SK-N-SH (cell line): ENCODE data around the gene TRABD2A.

Experiments used
- CHD2 ChIP-seq: fragments of 150-350 bp; IDR thresholded peaks from 2 replicates; pipeline ENCODE4 v1.6.1; 2018; ENCODE audit warnings: low read length; ENCODE audit not compliant: partially characterized antibody
- EP300 ChIP-seq, 2 experiments: IDR thresholded peaks; 2 replicates each; pipeline versions ENCODE4 v1.4.0 to v1.6.1; 2012; ENCODE audit warnings: borderline replicate concordance in 1 of 2, low read depth in 1 of 2, low read length in 1 of 2
- GABPA ChIP-seq: IDR thresholded peaks from 2 replicates; pipeline ENCODE4 v1.4.0; 2012; ENCODE audit warnings: low read depth, mild to moderate bottlenecking
- MEF2A ChIP-seq: IDR thresholded peaks from 2 replicates; pipeline ENCODE4 v1.4.0; 2012; ENCODE audit warnings: low read depth, borderline replicate concordance
- NFIC ChIP-seq: IDR thresholded peaks from 2 replicates; pipeline ENCODE4 v1.4.0; 2012; ENCODE audit warnings: borderline replicate concordance
- RAD21 ChIP-seq: IDR thresholded peaks from 2 replicates; pipeline ENCODE4 v1.6.1; 2012; ENCODE audit warnings: mild to moderate bottlenecking, low read length
- RFX5 ChIP-seq: IDR thresholded peaks from 2 replicates; pipeline ENCODE4 v1.6.1; 2012; ENCODE audit warnings: mild to moderate bottlenecking, improper control_type of control experiment, low read length
- RXRA ChIP-seq: IDR thresholded peaks from 2 replicates; pipeline ENCODE4 v1.4.0; 2012; ENCODE audit warnings: low read depth, mild to moderate bottlenecking, borderline replicate concordance
- SIN3A ChIP-seq: IDR thresholded peaks from 2 replicates; pipeline ENCODE4 v1.6.1; 2012; ENCODE audit warnings: low read depth, mild to moderate bottlenecking, low read length, moderate library complexity, borderline replicate concordance
- TAF1 ChIP-seq: IDR thresholded peaks from 2 replicates; pipeline ENCODE4 v1.6.1; 2012; ENCODE audit warnings: low read depth, mild to moderate bottlenecking, low read length, moderate library complexity, borderline replicate concordance
- TCF12 ChIP-seq: IDR thresholded peaks from 2 replicates; pipeline ENCODE4 v1.4.0; 2012
- YY1 ChIP-seq: IDR thresholded peaks from 2 replicates; pipeline ENCODE4 v1.4.0; 2012; ENCODE audit warnings: low read depth, mild to moderate bottlenecking
- TF ChIP-seq, protein P1 (sequence below): fragments of 200-600 bp; sonication (generic); IDR thresholded peaks from 2 replicates; pipeline ENCODE4 v1.6.1; 2017; ENCODE audit warnings: antibody characterized with exemption, mild to moderate bottlenecking, moderate library complexity
- TF ChIP-seq, protein P2 (sequence below): fragments of 150-350 bp; IDR thresholded peaks from 2 replicates; pipeline ENCODE4 v1.6.1; 2017; ENCODE audit warnings: antibody characterized with exemption, low read length, low read depth, borderline replicate concordance

GRCh38 chr2:84894131-84894586 is 13.3 kb upstream of the TRABD2A start:
- TF ChIP-seq MEF2A (no peak), TAF1 (no peak), RXRA (no peak), RAD21 (no peak), NFIC (no peak), SIN3A (no peak), YY1 (no peak), EP300 (IDR thresholded peaks at IDR 0.05; ENCODE audit: borderline replicate concordance in 1 of 2, low read depth in 1 of 2, low read length in 1 of 2) (no peak), GABPA (no peak), TCF12 (no peak), CHD2 (no peak), RFX5 (no peak)
- TF ChIP-seq, protein P1, sequence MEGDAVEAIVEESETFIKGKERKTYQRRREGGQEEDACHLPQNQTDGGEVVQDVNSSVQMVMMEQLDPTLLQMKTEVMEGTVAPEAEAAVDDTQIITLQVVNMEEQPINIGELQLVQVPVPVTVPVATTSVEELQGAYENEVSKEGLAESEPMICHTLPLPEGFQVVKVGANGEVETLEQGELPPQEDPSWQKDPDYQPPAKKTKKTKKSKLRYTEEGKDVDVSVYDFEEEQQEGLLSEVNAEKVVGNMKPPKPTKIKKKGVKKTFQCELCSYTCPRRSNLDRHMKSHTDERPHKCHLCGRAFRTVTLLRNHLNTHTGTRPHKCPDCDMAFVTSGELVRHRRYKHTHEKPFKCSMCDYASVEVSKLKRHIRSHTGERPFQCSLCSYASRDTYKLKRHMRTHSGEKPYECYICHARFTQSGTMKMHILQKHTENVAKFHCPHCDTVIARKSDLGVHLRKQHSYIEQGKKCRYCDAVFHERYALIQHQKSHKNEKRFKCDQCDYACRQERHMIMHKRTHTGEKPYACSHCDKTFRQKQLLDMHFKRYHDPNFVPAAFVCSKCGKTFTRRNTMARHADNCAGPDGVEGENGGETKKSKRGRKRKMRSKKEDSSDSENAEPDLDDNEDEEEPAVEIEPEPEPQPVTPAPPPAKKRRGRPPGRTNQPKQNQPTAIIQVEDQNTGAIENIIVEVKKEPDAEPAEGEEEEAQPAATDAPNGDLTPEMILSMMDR, result no peak
- TF ChIP-seq, protein P2, sequence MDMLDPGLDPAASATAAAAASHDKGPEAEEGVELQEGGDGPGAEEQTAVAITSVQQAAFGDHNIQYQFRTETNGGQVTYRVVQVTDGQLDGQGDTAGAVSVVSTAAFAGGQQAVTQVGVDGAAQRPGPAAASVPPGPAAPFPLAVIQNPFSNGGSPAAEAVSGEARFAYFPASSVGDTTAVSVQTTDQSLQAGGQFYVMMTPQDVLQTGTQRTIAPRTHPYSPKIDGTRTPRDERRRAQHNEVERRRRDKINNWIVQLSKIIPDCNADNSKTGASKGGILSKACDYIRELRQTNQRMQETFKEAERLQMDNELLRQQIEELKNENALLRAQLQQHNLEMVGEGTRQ, result no peak
